K562 (cell line): ENCODE data around the gene FSTL4. TPM values are rescaled to one million over a fixed set of nuclear protein-coding genes. Genes with fewer than 3 reads are reported as not detected.

Experiments
- ATAC-seq: fragments of 200-7000 bp; cut with Tn5 transposase; 3 replicates; pipeline ENCODE4 v1.9.1; 2020; ENCODE audit warnings: moderate library complexity
- BruUV-seq: library from RNA; stranded (reverse); fragments of 400-500 nt; replicated peaks from 2 replicates; lab custom pipeline; 2021; lab: Mats Ljungman, UMichigan
- CTCF ChIA-PET: fragments of 300-600 bp; formaldehyde crosslinking; extraction: SDS; loops from one replicate; lab custom pipeline; 2021; ENCODE audit warnings: low intra/inter-chr PET ratio; lab: Yijun Ruan, JAX
- POLR2A ChIA-PET: fragments of 300-600, 350-650 bp; sonication (Branson Sonifier 250); formaldehyde crosslinking; extraction: SDS; loops from one replicate; lab custom pipeline; 2021; ENCODE audit warnings: antibody characterized with exemption, inconsistent platforms; lab: Yijun Ruan, JAX
- DNase-seq, 4 experiments: peaks; one replicate each; pipeline versions ENCODE4 v3.0.0 to v3.0.0-alpha.2; 2011 to 2018; ENCODE audit warnings: low spot score in 3 of 4, mixed read lengths in 3 of 4; ENCODE audit errors: extremely low read depth in 1 of 4
- FAIRE-seq: peaks from 2 replicates; lab custom pipeline; 2011; peaks lifted over from hg19 to GRCh38; lab: Jason Lieb, UNC
- H2AFZ ChIP-seq: 2 replicates; pipeline ENCODE4 v1.6.0; 2011; ENCODE audit warnings: low read depth, low read length, control low read depth, inconsistent platforms
- H3K27ac ChIP-seq: fragments of 200-600 bp; 3 replicates; pipeline ENCODE4 v1.8.0; 2011; ENCODE audit warnings: low read depth, mild to moderate bottlenecking, control low read depth, inconsistent platforms, low read length, moderate library complexity, mixed read lengths; ENCODE audit errors: extremely low read depth
- H3K27me3 ChIP-seq, 2 experiments: fragments of 300-600 bp in 1 of 2; 2 replicates in 1 of 2; 3 replicates in 1 of 2; pipeline versions ENCODE4 v1.6.0 to v1.8.0; 2011; ENCODE audit warnings: inconsistent platforms in 2 of 2, low read length in 2 of 2, mild to moderate bottlenecking in 1 of 2, mixed read lengths in 1 of 2, moderate library complexity in 1 of 2; ENCODE audit not compliant: control insufficient read depth in 2 of 2, insufficient read depth in 2 of 2
- H3K36me3 ChIP-seq: fragments of 300-600 bp; 3 replicates; pipeline ENCODE4 v1.8.0; 2011; ENCODE audit warnings: mild to moderate bottlenecking, low read length, inconsistent platforms; ENCODE audit not compliant: control insufficient read depth, insufficient read depth
- H3K4me1 ChIP-seq, 2 experiments: fragments of 200-600 bp in 1 of 2; replicated peaks in 1 of 2; 2 replicates in 1 of 2; 3 replicates in 1 of 2; pipeline versions ENCODE4 v1.5.1 to v1.8.0; 2011; ENCODE audit warnings: inconsistent platforms in 2 of 2, low read length in 2 of 2, mild to moderate bottlenecking in 1 of 2, mixed read lengths in 1 of 2, moderate library complexity in 1 of 2; ENCODE audit not compliant: control insufficient read depth in 2 of 2, insufficient read depth in 2 of 2
- H3K4me2 ChIP-seq: 2 replicates; pipeline ENCODE4 v1.6.1; 2011; ENCODE audit warnings: low read length, control low read depth, inconsistent platforms, mixed read lengths; ENCODE audit not compliant: insufficient read depth
- H3K4me3 ChIP-seq: fragments of 200-600 bp; sonication (generic), shearing (Covaris generic); 2 replicates; pipeline ENCODE4 v1.5.1; 2016; ENCODE audit warnings: control low read depth, inconsistent platforms
- H3K79me2 ChIP-seq: fragments of 200-600 bp; 3 replicates; pipeline ENCODE4 v1.8.0; 2011; ENCODE audit warnings: low read length, inconsistent platforms; ENCODE audit not compliant: control insufficient read depth, insufficient read depth
- H3K9ac ChIP-seq, 2 experiments: 2 replicates each; pipeline versions ENCODE4 v1.6.0 to v1.6.1; 2011; ENCODE audit warnings: low read depth in 2 of 2, low read length in 2 of 2, control low read depth in 1 of 2, inconsistent platforms in 1 of 2, mild to moderate bottlenecking in 1 of 2, mixed read lengths in 1 of 2; ENCODE audit not compliant: insufficient read depth in 1 of 2
- H3K9me1 ChIP-seq: one replicate; pipeline ENCODE4 v1.6.0; 2011; ENCODE audit warnings: inconsistent platforms, mild to moderate bottlenecking, low read length, moderate library complexity; ENCODE audit not compliant: control insufficient read depth, insufficient read depth
- H3K9me3 ChIP-seq: replicated peaks from 2 replicates; pipeline ENCODE4 v1.5.1; 2011; ENCODE audit warnings: low read depth, low read length, inconsistent platforms; ENCODE audit not compliant: control insufficient read depth, insufficient read depth
- H4K20me1 ChIP-seq: replicated peaks from 2 replicates; pipeline ENCODE4 v1.6.1; 2011; ENCODE audit warnings: low read length, inconsistent platforms, mixed read lengths; ENCODE audit not compliant: control insufficient read depth, insufficient read depth
- EP300 ChIP-seq: IDR thresholded peaks from 2 replicates; pipeline ENCODE4 v1.6.1; 2012; ENCODE audit warnings: low read length, improper control_type of control experiment
- HCFC1 ChIP-seq: IDR thresholded peaks from 2 replicates; pipeline ENCODE4 v1.6.1; 2012; ENCODE audit warnings: low read depth, low read length, improper control_type of control experiment
- KHSRP ChIP-seq: fragments of 450-650 bp; IDR thresholded peaks from 2 replicates; pipeline ENCODE4 v1.6.1; 2017
- MAFF ChIP-seq: IDR thresholded peaks from 2 replicates; pipeline ENCODE4 v1.6.1; 2012; ENCODE audit warnings: low read length, improper control_type of control experiment
- MBD1 ChIP-seq: fragments of 250-450 bp; sonication (Bioruptor Pico); IDR thresholded peaks from 2 replicates; pipeline ENCODE4 v1.8.0; 2022; ENCODE audit warnings: inconsistent platforms
- NRF1 ChIP-seq, 2 experiments: fragments of 450-650 bp; IDR thresholded peaks in 1 of 2; conservative IDR thresholded peaks in 1 of 2; 2 replicates each; pipeline ENCODE4 v1.6.1; 2014; ENCODE audit warnings: mild to moderate bottlenecking in 2 of 2
- OTX1 ChIP-seq: fragments of 450-650 bp; formaldehyde crosslinking; IDR thresholded peaks from 2 replicates; pipeline ENCODE4 v1.4.0; 2022; ENCODE audit warnings: mild to moderate bottlenecking
- POU5F1 ChIP-seq: fragments of 150-350 bp; IDR thresholded peaks from 2 replicates; pipeline ENCODE4 v1.6.1; 2014; ENCODE audit warnings: borderline replicate concordance, low read length, low read depth, mild to moderate bottlenecking; ENCODE audit not compliant: partially characterized antibody
- RCOR1 ChIP-seq, 2 experiments: IDR thresholded peaks; 2 replicates each; pipeline ENCODE4 v1.6.1; 2012; ENCODE audit warnings: low read depth in 2 of 2, low read length in 2 of 2, borderline replicate concordance in 1 of 2, improper control_type of control experiment in 1 of 2
- RUNX1 ChIP-seq: sonication (generic); IDR thresholded peaks from 2 replicates; pipeline ENCODE4 v1.6.1; 2016; ENCODE audit warnings: antibody characterized with exemption, low read depth
- TCF3 ChIP-seq: sonication (generic); formaldehyde crosslinking; IDR thresholded peaks from 2 replicates; pipeline ENCODE4 v1.4.0; 2020; ENCODE audit warnings: mild to moderate bottlenecking, missing genetic modification reagents
- TSHZ1 ChIP-seq: fragments of 250-450 bp; sonication (Bioruptor Pico); IDR thresholded peaks from 2 replicates; pipeline ENCODE4 v1.4.0; 2020; ENCODE audit warnings: mild to moderate bottlenecking, moderate library complexity
- ZFP36 ChIP-seq: fragments of 150-350 bp; IDR thresholded peaks from 2 replicates; pipeline ENCODE4 v1.6.1; 2018; ENCODE audit warnings: low read length, low read depth; ENCODE audit not compliant: partially characterized antibody
- ZFP91 ChIP-seq: sonication (generic); formaldehyde crosslinking; IDR thresholded peaks from 2 replicates; pipeline ENCODE4 v1.8.0; 2022; ENCODE audit warnings: mild to moderate bottlenecking, missing genetic modification reagents
- ZNF274 ChIP-seq: IDR thresholded peaks from 2 replicates; pipeline ENCODE4 v1.6.1; 2011; ENCODE audit warnings: low read depth, mild to moderate bottlenecking, low read length, moderate library complexity, borderline replicate concordance
- in situ Hi-C: fragments of 300-500 bp; cut with MboI; formaldehyde crosslinking; loops from 4 replicates; pipeline ENCODE4 v1.15.0; 2018; ENCODE audit warnings: inconsistent platforms, mixed read lengths
- intact Hi-C: fragments of 100-400 bp; cut with micrococcal nuclease; formaldehyde crosslinking; loops from 2 replicates; pipeline ENCODE4 v1.14.2; 2022
- polyA plus RNA-seq, 8 experiments: library from polyadenylated mRNA; depleted of rRNA in 4 of 8; stranded (reverse) in 5 of 8; unstranded in 3 of 8; fragments of >200 nt; fragmentation: Nextera tagmentation in 2 of 8; fragmentation: Illumina TruSeq in 1 of 8; extraction: Ambion mirVana in 2 of 8; extraction: Trizol in 1 of 8; gene quantifications; 2 replicates each; pipeline versions ENCODE4 v1.2.1 to v1.2.3, GENCODE V29; 2011 to 2014; ENCODE audit warnings: inconsistent platforms in 1 of 8, missing spikeins in 1 of 8
- total RNA-seq, 7 experiments: library from RNA; depleted of rRNA in 6 of 7; stranded (reverse); fragments of >200 nt in 6 of 7; fragmentation: Illumina TruSeq in 2 of 7; extraction: Trizol in 2 of 7; gene quantifications; 2 replicates each; pipeline versions ENCODE4 v1.2.1 to v1.2.3, GENCODE V29; 2011 to 2021; ENCODE audit warnings: low replicate concordance in 1 of 7

Gene FSTL4
- total and polyA plus RNA-seq, 9 of the 15 experiments (the other 6 are each of a cell fraction or from before 2014, with no cell fraction given): 0.08 to 0.18 (median 0.10) TPM; not detected in 5

GRCh38 chr5:133438487-133438886 lies 173.9 kb downstream of the FSTL4 start (continued):
- TF ChIP-seq ZFP91 (CRISPR knock-in tag): no peak
- no peak for TF ChIP-seq HCFC1
- no peak for TF ChIP-seq NRF1 (conservative IDR thresholded peaks at IDR 0.05 in 1 of 2, IDR thresholded peaks at IDR 0.05 in 1 of 2)
- TF ChIP-seq ZFP36: no peak
- TF ChIP-seq RUNX1: no peak
- no peak for TF ChIP-seq MAFF
- TF ChIP-seq, all 486 proteins: peak for 0

- ChIA-PET POLR2A (no interaction called here), CTCF (no interaction called here)
- Histone ChIP-seq H3K79me2 (no peaks in the 10 kb centered on the region), H3K27me3 (0 out of 5 replicates have a peak, but pooled peaks cover 0 to under 1% of the 10 kb centered on the region in 2 experiments), H3K36me3 (no peaks in the 10 kb centered on the region), H3K9me3 (no peaks in the 10 kb centered on the region), H3K4me3 (no peak overlapping the region), H2AFZ (no peak overlapping the region), H4K20me1 (no peaks in the 10 kb centered on the region), H3K9ac (no peak overlapping the region), H3K4me2 (no peak overlapping the region), H3K9me1 (no peaks in the 10 kb centered on the region), H3K27ac (no peak overlapping the region), H3K4me1 (no peaks in the 10 kb centered on the region)
- FAIRE-seq (no peak), DNase-seq (no peak), ATAC-seq (no peak)
- intact Hi-C loops: no loop called here
- no TSS peak for BruUV-seq
- no peak for TF ChIP-seq OTX1
- no peak for TF ChIP-seq MBD1 (CRISPR knock-in tag)
- no peak for TF ChIP-seq TCF3 (CRISPR knock-in tag)
- no peak for TF ChIP-seq MAFF
- no peak for TF ChIP-seq ZNF274
- no peak for TF ChIP-seq RCOR1 (IDR thresholded peaks at IDR 0.05; ENCODE audit: borderline replicate concordance in 1 of 2, low read depth in 2 of 2, low read length in 2 of 2)
- TF ChIP-seq KHSRP: no peak
- no peak for TF ChIP-seq TSHZ1 (CRISPR knock-in tag)
- TF ChIP-seq POU5F1: no peak
- no peak for TF ChIP-seq EP300
- in situ Hi-C loops: no loop called here
Observed at GRCh38 chr5:133434336-133434735, 178.0 kb downstream of the FSTL4 start.
